Epidermal melanocyte (primary cell): ENCODE results near the gene CTSS.
"Not testable (repeated sequence)": the region's sequence is repeated elsewhere in the genome, so short reads cannot be mapped to it uniquely, and the experiment has no call there.

Experiments used
- DNase-seq: peaks from one replicate; pipeline ENCODE4 v3.0.0; 2011; ENCODE audit warnings: low spot score; ENCODE audit not compliant: insufficient read length

The CTSS gene

DNA sequence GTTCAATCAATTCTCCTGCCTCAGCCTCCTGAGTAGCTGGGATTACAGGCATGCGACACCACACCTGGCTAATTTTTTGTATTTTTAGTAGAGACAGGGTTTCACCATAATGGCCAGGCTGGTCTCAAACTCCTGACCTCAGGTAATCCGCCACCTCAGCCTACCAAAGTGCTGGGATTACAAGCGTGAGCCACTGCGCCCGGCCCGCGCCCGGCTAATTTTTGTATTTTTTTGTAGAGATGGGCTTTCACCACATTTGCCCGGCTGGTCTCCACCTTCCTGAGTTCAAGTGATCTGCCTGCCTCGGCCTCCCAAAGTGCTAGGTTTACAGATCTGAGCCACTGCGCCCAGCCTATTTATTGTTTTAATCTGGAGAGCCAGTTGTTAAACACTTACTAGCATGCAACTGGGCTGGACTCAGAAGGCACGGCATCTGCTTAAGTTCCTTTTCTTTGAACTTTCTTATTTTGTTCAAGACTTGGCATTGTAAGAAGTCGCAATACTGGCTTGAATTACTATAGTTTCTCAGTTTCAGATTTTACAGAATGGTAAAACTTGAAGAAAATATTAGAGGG is 10.4 kb upstream of the CTSS start:
- not testable (repeated sequence) for DNase-seq

DNA sequence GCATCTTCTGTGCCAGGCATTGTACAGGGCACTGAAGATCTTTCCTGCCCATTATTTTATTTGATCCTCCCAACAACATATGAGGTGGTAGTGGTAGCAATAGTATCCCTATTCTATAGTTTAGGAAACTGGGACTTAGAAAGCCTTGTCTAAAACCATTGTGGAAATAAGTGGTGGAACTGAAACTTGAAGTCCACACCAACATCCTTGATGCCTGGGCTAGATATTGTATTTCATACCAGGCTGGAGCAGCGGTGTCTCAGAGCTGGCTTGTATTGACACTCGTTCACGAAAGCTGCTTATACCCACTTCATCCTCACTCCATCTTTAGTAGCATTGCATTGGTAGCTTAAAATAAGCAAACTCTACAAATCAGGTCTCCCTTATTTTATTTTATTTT is 9.7 kb upstream of the CTSS start:
- no peak for DNase-seq

DNA sequence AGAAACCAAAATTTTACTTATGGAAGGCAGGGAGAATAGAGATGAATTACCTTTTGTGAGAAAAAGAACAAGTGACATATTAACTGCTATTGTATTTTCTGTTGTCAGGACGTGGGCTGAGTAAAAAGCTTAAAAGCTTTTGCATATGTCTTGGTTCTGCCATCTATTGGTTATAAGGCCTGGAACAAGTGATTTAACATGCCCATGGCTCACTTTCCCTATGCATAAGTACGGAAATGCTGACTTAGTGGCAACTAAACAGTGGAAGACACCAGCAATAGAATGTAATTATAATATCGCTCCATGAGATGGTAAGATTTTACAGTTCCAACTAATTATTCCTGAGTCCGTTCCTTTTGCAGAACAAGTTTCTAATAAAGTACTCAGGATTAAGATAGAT is 6.7 kb upstream of the CTSS start:
- DNase-seq = no peak

DNA sequence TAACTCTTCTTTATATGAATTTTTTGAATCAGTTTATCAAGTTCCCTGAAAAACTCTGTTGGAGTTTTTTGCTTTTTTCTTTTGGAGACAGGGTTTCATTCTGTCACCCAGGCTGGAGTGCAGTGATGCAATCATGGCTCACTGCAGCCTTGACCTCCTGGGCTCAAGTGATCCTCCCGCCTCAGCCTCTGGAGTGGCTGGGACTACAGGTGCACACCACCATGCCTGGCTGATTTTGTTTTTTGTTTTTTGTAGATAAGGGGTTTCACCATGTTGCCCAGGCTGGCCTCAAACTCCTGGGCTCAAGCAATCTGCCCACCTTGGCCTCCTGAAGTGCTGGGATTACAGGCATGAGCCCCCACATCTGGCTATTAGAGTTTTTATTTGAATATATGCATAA is 2.1 kb upstream of the CTSS start:
- DNase-seq = not testable (repeated sequence)

DNA sequence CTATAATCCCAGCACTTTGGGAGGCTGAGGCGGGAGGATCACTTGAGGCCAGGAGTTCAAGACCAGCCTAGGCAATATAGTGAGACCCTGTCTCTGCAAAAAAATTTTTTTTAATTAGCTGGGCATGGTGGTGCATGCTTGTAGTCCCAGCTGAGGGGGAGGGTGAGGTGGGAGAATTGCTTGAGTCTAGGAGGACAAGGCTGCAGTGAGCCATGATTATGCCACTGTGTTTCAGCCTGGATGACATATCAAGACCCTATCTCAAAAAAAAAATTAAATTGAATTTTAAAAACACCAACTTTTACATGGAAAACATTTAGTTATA is 361 bp upstream of the CTSS start:
- not testable (repeated sequence) for DNase-seq

DNA sequence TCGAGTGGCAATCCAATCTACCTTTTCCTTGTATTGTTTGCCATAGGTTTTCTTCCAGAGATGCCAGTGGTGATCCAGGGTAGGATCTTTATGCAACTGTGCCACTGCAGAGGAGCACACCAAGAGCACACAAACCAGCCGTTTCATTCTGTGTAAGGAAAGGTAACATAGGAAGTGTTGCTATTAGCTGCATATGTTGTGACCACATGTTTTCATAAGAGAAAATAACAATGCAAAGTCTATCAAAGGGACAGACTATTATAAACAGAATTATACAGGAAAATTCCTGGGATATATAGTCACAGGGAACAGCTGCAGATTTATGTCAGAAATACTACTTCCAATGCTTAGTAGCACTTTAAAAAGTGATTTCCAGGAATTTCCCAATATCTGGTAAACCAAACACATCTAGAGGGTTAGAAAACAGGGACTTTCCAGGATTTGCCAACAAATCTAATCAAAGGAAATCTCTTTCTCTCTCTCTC is 919 bp downstream of the CTSS start:
- DNase-seq = no peak

DNA sequence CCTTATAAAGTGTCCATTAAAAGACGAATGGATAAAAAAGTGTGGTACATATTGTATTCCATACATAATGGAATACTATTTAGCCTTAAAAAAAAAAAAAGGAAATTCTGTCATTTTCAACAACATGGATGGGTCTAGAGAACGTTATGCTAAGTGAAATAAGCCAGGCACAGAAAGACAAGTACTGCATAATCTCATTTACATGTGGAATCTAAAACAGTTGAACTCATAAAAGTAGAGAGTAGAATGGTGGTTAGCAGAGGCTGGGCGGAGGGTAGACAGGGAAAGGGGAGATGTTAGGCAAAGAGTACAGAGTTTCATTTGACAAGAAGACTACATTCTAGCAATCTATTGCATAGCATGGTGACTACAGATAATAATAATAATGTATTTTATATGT is 2.6 kb downstream of the CTSS start:
- DNase-seq = no peak

DNA sequence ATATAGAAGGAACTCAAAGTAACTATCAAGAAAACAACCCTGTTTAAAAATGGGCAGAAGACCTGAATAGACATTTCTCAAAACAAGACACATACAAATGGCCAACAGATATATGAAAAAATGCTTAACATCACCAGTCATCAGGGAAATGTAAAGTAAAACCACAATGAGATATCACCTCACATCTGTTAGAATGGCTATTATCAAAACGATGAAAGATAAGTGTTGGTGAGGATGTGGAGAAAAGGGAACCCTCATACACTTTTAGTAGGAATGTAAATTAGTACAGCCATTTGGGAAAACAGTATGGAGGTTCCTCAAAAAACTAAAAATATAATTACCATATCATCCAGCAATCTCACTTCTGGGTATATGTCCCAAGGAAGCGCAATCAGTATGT is 3.0 kb downstream of the CTSS start:
- no peak for DNase-seq

DNA sequence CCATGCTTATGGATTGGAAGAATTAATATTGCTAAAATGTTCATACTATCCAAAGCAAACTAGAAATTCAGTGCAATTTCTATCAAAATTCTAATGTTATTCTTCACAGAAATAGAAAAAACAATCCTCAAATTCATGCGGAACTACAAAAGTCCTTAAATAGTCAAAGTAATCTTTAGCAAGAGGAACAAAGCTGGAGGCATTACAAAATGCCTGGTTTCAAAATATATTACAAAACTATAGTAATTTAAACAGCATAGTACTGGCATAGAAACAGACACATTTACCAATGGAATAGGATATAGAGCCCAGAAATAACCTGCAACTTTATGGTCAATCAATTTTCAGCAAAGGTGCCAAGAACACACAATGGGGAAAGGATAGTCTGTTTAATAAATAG is 3.8 kb downstream of the CTSS start:
- no peak for DNase-seq

DNA sequence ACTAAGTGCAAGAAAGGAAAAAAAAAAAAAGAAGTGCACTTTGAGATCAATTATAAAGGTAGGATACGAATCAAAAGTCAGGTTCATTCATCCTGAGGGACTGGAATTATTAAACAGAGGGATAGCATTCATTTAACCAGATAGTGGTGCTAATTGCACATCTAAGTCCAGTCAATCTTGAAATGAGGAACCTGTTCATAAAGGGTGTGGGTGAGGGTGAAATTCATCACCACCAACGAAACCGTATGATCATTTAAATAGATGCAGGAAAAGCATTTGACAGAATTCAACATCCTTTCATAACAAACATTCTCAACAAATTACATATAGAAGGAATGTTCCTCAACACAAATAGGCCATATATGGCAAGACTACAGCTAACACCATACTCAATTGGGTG is 5.6 kb downstream of the CTSS start:
- DNase-seq = no peak

DNA sequence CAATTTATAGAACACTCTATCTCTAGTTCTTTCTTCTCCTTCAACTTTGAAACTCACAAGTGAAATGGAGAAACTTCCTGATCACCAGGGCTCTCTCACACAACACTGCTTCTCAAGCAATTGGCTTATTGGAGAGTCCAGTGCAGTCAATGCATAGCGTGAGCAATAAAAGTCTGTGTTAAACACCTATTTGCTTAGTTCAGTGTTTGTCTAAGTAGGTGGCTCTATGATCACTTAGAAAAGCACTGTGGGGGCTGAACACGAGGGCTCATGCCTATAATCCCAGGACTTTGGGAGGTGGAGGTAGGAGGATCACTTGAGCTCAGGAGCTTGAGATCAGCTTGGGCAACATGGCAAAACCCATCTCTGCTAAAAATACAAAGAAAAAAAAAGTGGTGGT is 12.2 kb downstream of the CTSS start:
- DNase-seq = no peak

DNA sequence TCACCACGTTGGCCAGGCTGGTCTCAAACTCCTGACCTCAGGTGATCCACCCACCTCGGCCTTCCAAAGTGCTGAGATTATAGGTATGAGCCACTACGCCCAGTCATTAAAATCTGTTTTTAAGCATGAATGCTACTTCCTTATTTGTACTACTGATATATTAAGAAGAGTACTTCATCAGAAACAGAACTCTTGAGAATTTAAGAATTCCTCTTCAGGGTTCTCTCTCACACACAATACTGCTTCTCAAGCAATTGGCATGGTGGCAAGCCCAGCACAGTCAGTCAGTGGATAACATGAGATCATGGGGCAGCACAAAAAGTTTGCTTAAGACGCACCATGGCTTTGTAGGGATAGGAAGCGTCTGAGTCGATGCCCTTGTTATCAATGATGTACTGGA is 14.1 kb downstream of the CTSS start:
- DNase-seq = no peak

DNA sequence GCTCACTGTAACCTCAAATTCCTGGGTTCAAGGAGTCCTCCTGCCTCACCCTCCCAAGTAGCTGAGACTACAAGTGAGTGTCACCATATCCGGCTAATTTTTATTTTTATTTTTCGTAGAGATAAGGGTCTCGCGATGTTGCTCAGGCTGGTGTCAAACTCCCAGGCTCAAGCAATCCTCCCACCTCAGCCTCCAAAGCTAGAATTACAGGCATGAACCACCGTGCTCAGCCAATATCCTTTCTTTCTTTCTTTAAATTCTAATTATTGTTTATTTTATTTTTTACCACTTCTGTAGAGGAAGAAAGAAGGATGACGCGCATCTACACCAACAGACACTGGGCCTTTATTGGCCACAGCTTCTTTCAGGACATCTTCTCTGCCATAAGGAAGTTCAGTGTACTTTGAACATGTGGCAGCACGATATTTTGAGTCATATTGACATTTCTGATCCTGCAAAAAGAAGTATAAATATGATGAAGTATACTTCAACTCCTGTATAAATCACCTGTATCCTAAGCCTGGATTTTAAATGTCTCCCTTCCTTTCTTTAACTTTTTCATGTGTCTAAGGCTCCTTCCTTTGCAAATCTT is 15.8 kb downstream of the CTSS start:
- DNase-seq = no peak

DNA sequence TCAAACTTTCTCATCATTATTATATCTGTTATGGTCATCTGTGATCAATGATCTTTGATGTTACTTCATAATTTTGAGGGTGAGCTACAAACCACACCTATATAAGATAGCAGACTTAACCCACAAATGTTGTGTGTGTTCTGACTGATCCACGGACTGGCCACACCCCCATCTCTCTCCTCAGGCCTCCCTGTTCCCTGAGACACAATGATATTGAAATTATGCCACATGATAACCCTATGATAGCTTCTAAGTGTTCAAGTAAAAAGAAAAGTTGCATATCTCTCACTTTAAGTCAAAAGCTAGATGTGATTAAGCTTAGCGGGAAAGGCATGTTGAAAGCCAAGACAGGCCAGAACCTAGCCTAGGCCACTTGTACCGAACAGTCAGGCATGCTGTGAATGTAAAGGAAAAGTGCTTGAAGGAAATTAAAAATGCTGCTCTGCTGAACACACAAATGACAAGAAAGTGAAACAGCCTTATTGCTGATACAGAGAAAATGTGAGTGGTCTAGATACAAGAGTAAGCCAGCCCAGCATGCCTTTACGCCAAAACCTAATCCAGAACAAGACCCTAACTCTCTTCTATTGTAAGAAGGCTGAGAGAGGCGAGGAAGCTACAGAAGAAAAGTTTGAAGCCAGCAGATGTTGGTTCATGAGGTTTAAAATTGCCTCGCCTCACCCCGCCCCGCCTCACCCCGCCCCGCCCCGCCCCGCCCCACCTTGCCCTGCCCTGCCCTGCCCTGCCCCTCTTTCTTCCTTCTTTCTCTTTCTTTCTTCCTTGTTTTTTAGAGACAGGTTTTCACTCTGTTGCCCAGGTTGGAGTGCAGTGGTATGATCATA is 16.5 kb downstream of the CTSS start:
- no peak for DNase-seq

DNA sequence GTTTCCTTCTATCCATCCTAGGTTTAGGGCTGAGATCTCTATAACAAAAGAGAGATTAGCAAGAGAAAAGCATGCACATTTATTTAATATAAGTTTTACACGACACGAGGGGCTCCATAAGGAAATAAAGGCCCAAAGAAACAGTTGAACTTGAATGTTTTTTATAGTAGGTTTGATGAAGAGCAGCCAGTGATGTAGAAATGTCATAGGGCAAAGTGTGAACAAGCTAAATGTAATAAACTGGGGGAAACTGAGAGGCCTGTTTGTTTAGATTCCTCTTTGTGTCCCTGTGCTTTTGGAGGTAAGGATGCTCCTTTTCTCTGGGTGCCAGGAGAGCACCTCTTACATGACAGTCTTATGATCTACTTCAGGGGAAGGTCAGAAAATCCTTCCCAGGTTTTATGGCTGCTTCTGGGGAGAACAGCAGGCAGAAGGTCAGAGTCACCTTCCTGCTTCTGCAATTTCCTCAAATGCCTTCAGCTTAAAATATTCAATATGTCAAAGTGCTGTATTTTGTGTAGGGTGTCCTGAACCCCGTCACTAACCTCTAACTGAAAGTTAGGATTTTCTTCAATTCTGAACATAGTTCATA is 35.4 kb downstream of the CTSS start:
- no peak for DNase-seq

DNA sequence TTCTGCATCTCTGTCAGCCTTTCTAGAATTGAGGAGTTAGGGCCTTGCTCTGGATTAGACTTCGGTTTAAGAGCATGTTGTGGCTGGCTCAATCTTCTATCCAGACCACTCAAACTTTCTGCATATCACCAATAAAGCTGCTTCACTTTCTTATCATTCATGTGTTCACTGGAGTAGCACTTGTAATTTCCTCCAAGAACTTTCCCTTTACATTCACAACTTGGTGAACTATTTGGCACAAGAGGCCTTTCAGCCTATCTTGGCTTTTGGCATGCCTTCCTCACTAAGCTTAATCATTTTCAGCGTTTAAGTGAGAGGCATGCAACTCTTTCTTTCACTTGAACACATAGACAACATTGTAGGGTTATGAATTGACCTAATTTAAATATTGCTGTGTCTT is 41.2 kb downstream of the CTSS start:
- DNase-seq = no peak

DNA sequence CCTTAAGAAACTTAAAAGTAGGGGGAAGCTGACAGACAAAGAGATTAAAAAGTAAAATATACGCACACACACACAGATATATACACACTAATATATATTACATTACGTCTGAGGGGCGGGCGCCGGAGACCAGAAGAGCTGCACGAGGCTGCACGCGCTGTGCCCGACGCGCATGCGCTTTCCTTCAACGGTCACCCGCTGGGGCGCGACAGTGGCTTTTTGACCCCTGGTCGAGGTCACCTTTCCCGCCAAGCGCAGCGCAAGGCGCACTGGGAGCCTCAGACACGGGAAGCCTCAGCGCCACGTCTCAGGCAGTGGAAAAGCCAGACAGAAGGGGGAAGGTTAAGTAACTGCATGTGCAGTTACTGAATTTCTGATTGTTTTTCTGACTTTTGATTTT is 44.9 kb downstream of the CTSS start, which contains the start of gene HORMAD1:
HORMAD1 (minus strand) TSS at position 193 of the 400 bp plus-strand sequence. CDS start 1,390 bp downstream, outside the sequence.
- no peak for DNase-seq

DNA sequence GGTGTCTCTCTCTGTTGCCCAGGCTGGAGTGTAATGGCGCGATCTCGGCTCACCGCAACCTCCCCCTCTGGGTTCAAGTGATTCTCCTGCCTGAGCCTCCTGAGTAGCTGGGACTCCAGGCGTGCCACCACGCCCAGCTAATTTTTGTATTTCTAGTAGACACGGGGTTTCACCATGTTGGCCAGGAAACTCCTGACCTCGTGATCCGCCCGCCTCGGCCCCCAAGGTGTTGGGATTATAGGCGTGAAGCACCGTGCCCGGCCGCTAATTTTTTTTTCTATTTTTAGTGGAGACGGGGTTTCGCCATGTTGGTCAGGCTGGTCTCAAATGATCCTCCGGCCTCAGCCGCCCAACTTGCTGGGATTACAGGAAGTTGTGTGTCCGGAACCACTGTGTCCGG is 45.5 kb downstream of the CTSS start:
- no peak for DNase-seq

DNA sequence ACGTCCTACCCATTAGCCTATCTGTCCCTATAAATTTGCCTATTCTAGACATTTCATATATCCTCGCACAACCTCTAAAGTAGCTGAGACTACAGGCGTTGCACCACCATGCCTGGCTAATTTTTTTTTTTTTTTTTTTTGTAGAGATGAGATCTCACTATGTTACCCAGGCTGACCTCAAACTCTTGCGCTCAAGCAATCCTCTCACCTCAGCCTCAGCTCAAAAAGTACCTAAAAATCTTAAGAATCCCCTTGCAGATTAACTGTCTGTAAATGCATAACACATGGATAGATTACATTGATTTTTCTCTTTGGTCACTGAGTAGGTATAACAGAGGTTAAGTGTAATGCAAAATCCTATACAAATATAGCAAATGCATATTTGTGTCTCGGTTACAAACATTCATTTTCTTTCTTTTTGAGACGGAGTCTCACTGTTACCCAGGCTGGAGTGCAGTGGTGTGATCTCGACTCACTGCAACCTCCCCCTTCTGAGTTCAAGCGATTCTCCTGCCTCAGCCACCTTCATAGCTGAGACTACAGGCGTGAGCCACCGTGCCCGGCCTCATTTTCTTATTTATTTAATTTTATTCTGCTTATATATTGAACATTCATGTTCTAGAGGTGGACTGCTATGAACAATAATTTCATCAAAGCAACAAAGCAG is 47.2 kb downstream of the CTSS start:
- DNase-seq = no peak

DNA sequence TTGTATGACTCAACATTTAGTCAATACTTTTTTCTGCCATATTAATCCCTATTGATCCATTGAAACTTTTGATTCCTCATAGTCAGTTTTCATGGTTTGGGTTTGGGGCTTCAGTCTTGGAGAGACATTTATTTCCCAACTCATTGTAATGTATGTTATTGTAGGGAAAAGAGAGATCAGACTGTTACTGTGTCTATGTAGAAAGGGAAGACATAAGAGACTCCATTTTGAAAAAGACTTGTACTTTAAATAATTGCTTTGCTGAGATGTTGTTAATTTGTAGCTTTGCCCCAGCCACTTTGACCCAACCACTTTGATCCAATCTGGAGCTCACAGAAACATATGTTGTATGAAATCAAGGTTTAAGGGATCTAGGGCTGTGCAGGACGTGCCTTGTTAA is 56.5 kb downstream of the CTSS start:
- DNase-seq = not testable (repeated sequence)

DNA sequence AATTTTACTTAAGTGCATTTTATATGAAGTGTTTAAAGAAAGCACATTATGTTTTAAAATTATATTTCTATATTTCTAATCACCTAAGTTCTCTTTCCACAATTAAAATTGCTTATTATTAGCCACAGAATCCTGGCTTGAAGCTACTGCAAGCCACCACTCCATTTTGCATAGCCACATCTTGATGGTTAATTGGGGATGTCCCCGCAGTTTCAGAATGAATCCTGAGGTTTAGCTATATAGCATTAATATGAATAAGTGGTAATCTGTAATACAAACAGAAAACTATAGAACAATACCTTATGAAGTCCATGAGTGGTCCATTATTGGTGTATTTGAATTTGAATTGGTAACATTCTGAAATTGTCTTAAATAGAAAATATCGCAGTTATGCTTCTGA is 57.0 kb downstream of the CTSS start:
- DNase-seq = no peak

DNA sequence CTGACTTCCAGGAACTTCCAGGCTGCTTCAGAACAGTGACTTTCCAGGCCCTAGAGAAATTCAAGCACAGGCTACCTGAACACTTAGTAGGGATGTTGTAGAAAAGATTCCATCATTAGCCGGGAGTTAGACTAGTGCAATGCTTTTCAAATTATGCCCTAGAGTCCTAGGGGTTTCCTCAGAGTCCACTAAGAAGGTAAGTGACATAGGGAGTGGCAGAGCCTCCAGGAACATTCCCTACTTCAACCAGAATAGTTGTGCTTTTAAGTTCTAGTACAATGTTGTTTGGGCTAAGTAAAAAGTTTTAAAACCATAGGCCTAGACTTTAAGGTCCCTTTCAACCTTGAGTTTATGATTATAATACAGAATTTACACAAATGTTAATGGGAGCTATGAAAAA is 59.5 kb downstream of the CTSS start:
- DNase-seq = no peak
